H1 (cell line): ENCODE data around the gene SLC25A15. TPM values are rescaled to one million over a fixed set of nuclear protein-coding genes. Genes with fewer than 3 reads are reported as not detected.

Source experiments
- microRNA counts: library from miRNA; unstranded; fragments of <30 nt; microRNA quantifications from one replicate; lab custom pipeline; 2015
- microRNA-seq, 2 experiments: library from miRNA; unstranded; fragments of <30 nt; microRNA quantifications; one replicate each; pipeline versions ENCODE4 to v1.2.0, GENCODE V29; 2016 to 2020; ENCODE audit warnings: borderline microRNAs expressed in 2 of 2, borderline number of aligned reads in 2 of 2, borderline replicate concordance in 1 of 2
- polyA plus RNA-seq, 7 experiments: library from polyadenylated mRNA; depleted of rRNA in 3 of 7; stranded (reverse) in 5 of 7; unstranded in 2 of 7; fragments of >200 nt in 5 of 7; fragments of 200-250 nt in 2 of 7; gene quantifications; 1 replicate in 5 of 7; 2 replicates in 1 of 7; 4 replicates in 1 of 7; pipeline versions ENCODE4 v1.2.1 to v1.2.3, GENCODE V29; 2011 to 2013; ENCODE audit warnings: missing spikeins in 2 of 7, mixed read lengths in 2 of 7
- small RNA-seq: library from polyadenylated mRNA; stranded (forward); fragments of <200 nt; extraction: miRNeasy Mini kit (QIAGEN cat#:217004); gene quantifications from one replicate; pipeline ENCODE3, GENCODE V24; 2013; ENCODE audit not compliant: insufficient read depth
- total RNA-seq: library from RNA; stranded (reverse); fragmentation: NEBNext Ultra II Directional; extraction: Animal tissue kit (Norgen Biotek cat#: 25700); gene quantifications from 2 replicates; pipeline ENCODE4 v1.2.1, GENCODE V29; 2021

SLC25A15 gene
- total and polyA plus RNA-seq, 2 of the 8 experiments (the other 6 are each of a cell fraction or from before 2014, with no cell fraction given), result 12.4 to 23.4 TPM

MicroRNAs encoded within 50 kb of the gene (microRNA counts, 767-probe panel; counts per million panel counts)
- microRNA hsa-miR-621 (lab: Ali Mortazavi, UCI), result 879 counts per million, percentile 95 among the panel's probes with 10 or more counts

Small RNA genes within 50 kb of the gene (microRNA-seq; reads per million reads assigned to microRNA genes)
- gene MIR621, result 0 reads per million in 2 experiments

Small RNA genes within 50 kb of the gene (small RNA-seq; reads per million reads assigned to genes)
- gene MIR621, result not detected

Other genes with a start within 250 kb of the SLC25A15 start
- gene FOXO1, start 123.0 kb upstream of the SLC25A15 start, total RNA-seq, result 56.1 and 56.9 TPM in 2 replicates
- gene FOXO1, start 123.0 kb upstream of the SLC25A15 start, polyA plus RNA-seq (2011; rRNA removed), result 35.3 and 36.5 TPM in 2 replicates
- gene MRPS31, start 18.4 kb upstream of the SLC25A15 start, total RNA-seq, result 33.3 and 33.6 TPM in 2 replicates
- 6.8 and 13.6 TPM in 2 replicates for gene MRPS31, start 18.4 kb upstream of the SLC25A15 start, polyA plus RNA-seq (2011; rRNA removed)
- gene ELF1, start 229.7 kb downstream of the SLC25A15 start, total RNA-seq, result 18.2 and 20.6 TPM in 2 replicates
- 5.3 and 5.6 TPM in 2 replicates for gene ELF1, start 229.7 kb downstream of the SLC25A15 start, polyA plus RNA-seq (2011; rRNA removed)